ENCODE measurements around the gene CBX4. TPM values are rescaled to one million over a fixed set of nuclear protein-coding genes. Genes with fewer than 3 reads are reported as not detected.

The CBX4 gene
- total RNA-seq, 4 donors from 2014 or later: 0.26 to 8.4 (median 3.5) TPM

DNA sequence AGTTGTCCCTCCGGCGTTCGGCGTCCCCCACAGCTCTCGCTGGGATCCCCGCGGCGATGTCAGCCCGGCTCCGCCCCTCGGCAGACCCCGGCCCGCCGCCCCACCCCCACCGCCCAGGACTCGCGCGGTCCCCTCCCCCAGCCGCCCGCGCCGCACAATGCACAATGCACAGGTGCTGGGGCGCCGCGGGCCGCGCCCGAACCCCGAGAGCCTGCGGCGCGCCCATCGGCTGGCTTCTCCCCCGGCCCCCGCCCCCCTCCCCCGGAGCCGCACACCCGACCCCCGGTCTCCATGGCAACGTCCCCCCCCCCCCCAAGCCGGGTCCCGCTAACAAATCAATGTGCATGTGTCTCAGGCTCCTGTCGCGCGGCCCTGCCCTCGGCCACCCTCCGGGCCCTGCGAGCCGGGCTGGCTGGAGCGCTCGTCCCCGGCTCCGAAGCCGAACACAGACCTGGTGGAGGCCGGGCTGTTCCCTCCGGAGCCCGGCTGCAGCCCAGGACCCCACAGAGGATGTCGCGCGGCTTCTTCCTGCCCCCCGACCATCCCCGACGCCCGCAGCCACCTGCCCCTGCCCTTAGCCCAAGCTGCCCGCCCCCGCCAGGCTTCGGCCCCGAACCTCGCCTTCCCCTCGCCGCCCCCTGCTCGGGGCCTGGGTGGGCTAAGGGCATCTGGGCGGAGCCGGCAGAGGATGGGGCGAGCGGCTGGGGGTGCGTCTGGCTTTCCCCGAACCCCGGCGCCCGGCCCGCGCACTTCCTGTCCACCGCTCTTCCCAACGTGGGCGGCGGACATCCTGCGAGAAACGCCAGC is 41.5 kb downstream of the CBX4 start:
- Histone ChIP-seq H3K27me3 (peaks cover 47 to 55% of the 10 kb centered on the region in 2 donors), H3K27ac (peak overlapping the region; percentile 61 to 73), H3K4me3 (peak overlapping the region; percentile 51 to 76), H3K36me3 (no peaks in the 10 kb centered on the region), H3K4me1 (peaks cover 6 to 19% of the 10 kb centered on the region in 2 donors), H3K9me3 (no peaks in the 10 kb centered on the region)
- no peak for DNase-seq
- TF ChIP-seq, protein P1, sequence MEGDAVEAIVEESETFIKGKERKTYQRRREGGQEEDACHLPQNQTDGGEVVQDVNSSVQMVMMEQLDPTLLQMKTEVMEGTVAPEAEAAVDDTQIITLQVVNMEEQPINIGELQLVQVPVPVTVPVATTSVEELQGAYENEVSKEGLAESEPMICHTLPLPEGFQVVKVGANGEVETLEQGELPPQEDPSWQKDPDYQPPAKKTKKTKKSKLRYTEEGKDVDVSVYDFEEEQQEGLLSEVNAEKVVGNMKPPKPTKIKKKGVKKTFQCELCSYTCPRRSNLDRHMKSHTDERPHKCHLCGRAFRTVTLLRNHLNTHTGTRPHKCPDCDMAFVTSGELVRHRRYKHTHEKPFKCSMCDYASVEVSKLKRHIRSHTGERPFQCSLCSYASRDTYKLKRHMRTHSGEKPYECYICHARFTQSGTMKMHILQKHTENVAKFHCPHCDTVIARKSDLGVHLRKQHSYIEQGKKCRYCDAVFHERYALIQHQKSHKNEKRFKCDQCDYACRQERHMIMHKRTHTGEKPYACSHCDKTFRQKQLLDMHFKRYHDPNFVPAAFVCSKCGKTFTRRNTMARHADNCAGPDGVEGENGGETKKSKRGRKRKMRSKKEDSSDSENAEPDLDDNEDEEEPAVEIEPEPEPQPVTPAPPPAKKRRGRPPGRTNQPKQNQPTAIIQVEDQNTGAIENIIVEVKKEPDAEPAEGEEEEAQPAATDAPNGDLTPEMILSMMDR (IDR thresholded peaks at IDR 0.05): no peak
- no peak for TF ChIP-seq POLR2A (IDR thresholded peaks at IDR 0.05)
- intact Hi-C loops (cut with DNase I; ENCODE audit: low total_unique reads): no loop called here

DNA sequence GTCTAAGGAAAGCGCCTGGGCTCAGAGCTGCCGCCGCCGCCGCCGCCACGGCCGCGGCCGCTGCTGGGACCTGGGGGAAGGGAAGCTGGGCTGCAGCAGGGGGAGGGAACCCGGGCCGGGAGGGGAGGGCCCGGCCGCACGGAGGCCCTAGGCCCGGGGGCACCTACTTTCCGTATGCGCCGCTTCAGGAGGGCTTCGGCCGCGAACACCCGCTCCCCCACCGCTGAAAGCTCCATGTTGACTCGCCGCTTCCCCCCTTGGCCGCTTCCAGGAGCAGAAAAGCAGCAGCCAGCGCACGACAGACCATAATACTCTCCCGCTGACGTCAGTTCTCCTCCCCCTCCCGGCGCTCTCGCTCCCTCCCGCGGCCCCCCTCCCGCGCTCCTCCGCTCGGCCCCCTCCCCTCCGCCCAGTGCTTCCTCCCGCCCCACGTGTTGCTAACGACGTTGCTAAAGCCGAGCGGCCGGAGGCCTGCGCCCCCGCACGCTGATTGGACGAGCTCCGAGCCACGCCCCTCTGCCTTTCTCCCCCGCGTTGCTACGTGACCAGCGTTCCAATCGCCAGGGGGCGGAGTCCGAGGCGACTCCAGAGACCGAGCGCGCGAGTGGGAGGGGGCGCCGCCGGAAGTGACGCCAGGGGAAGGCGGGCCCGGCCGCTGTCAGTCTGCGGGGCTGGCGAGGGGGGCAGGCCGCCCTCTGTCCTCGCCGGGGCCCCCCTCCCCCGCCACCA is 42.3 kb downstream of the CBX4 start, which contains the start of gene CBX8:
TSS of gene CBX8 (minus strand) at position 315 of the 729 bp plus-strand sequence. CDS start at position 236, 79 bp downstream.
- peak; percentile 25 to 37 for TF ChIP-seq POLR2A (IDR thresholded peaks at IDR 0.05)
- TF ChIP-seq, protein P1 (IDR thresholded peaks at IDR 0.05): peak; percentile 6 to 58 (median 31)
- no peaks in the 10 kb centered on the region for H3K36me3 ChIP-seq
- H3K9me3 ChIP-seq: no peaks in the 10 kb centered on the region
- peak within 1 kb of the TSS; percentile 66 to 73 for H3K27ac ChIP-seq
- H3K4me3 ChIP-seq: peak within 1 kb of the TSS; percentile 51 to 76
- peak; percentile 99 to 100 for DNase-seq
- H3K4me1 ChIP-seq: peaks cover 7 to 19% of the 10 kb centered on the region in 2 donors
- H3K27me3 ChIP-seq: peaks cover 47 to 55% of the 10 kb centered on the region in 2 donors
- intact Hi-C loops (cut with DNase I; ENCODE audit: low total_unique reads): no loop called here

GRCh38 chr17:79796444-79796762 is 42.8 kb downstream of the CBX4 start:
- TF ChIP-seq, protein P1 (IDR thresholded peaks at IDR 0.05): no peak
- no peak for TF ChIP-seq POLR2A (IDR thresholded peaks at IDR 0.05)
- H3K36me3 ChIP-seq: no peaks in the 10 kb centered on the region
- no peaks in the 10 kb centered on the region for H3K9me3 ChIP-seq
- no peak for DNase-seq
- peak overlapping the region; percentile 66 to 73 for H3K27ac ChIP-seq
- intact Hi-C loops (cut with DNase I; ENCODE audit: low total_unique reads): no loop called here
- H3K4me3 ChIP-seq: peak overlapping the region; percentile 51 to 76
- H3K27me3 ChIP-seq: peaks cover 47 to 56% of the 10 kb centered on the region in 2 donors
- H3K4me1 ChIP-seq: peaks cover 7 to 19% of the 10 kb centered on the region in 2 donors

DNA sequence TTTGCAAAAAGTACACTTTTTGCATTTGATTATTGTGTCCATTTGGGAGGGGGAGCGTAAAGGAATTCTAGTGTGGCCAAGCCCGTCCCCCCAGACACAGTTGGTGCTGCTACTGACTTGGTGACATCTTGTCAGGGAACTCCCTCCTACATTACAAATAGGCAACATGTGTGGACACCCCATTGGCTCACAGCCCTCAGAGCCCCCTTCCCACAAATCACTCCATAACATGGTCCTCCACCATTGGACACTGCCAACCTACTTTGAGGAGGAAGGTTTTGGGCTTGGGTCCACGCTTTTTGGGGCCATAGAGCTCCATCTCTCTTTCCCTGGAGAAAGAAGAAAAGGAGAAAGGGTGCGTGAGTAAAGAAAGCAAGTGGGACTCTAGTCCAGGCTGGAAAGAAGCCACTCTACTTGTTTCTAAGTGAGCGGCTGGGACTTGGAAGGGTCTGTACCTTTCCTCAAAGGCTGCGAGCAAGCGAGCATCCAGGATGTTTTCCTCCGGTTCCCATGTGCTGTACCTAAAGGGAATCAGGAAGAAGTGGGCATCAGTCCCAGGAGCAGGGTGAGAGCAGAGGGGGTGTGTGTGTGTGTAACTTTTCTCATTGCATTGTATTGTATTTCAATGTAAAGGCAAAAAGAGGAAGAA is 43.3 kb downstream of the CBX4 start:
- TF ChIP-seq POLR2A (IDR thresholded peaks at IDR 0.05): no peak
- TF ChIP-seq, protein P1 (IDR thresholded peaks at IDR 0.05): no peak
- Histone ChIP-seq H3K36me3 (no peaks in the 10 kb centered on the region), H3K27me3 (peaks cover 47 to 56% of the 10 kb centered on the region in 2 donors), H3K4me1 (peaks cover 7 to 19% of the 10 kb centered on the region in 2 donors), H3K27ac (no peak overlapping the region), H3K4me3 (peak overlapping the region; percentile 51 to 76), H3K9me3 (no peaks in the 10 kb centered on the region)
- no peak for DNase-seq
- intact Hi-C loops (cut with DNase I; ENCODE audit: low total_unique reads): no loop called here
